Lower leg skin (tissue), 3 donors: Measurements from ENCODE around the gene DENND1A.

ENCODE experiments used
- CTCF ChIP-seq, 3 donors: fragments of 450-650 bp; IDR thresholded peaks; one replicate each; pipeline ENCODE4 v1.5.1; 2016; ENCODE audit warnings: antibody characterized with exemption in 3 of 3, mild to moderate bottlenecking in 3 of 3, moderate library complexity in 2 of 3
- POLR2A ChIP-seq, 2 donors: fragments of 450-650 bp; IDR thresholded peaks; one replicate each; pipeline ENCODE4 v1.6.1; 2016 to 2017; ENCODE audit warnings: antibody characterized with exemption in 2 of 2, mild to moderate bottlenecking in 1 of 2, moderate library complexity in 1 of 2

- no peak for TF ChIP-seq CTCF (IDR thresholded peaks at IDR 0.05)
- no peak for TF ChIP-seq POLR2A (IDR thresholded peaks at IDR 0.05)
These were observed 280.0 kb downstream of the DENND1A start for GRCh38 chr9:123649909-123650308.
